Measurements from ENCODE around the gene KCNA10.

- TF ChIP-seq EGR1 (IDR thresholded peaks at IDR 0.05; ENCODE audit: low read depth): no peak
- TF ChIP-seq CTCF (IDR thresholded peaks at IDR 0.05 in 2 of 3, conservative IDR thresholded peaks at IDR 0.05 in 1 of 3; ENCODE audit: borderline replicate concordance in 1 of 3, insufficient read depth in 1 of 3, low read depth in 2 of 3, low read length in 2 of 3): no peak
- no peak for TF ChIP-seq EZH2 (IDR thresholded peaks at IDR 0.05)
- TF ChIP-seq POLR2A (IDR thresholded peaks at IDR 0.05; ENCODE audit: borderline replicate concordance, extremely low read depth, insufficient read depth, insufficient read length): no peak
- TF ChIP-seq REST (IDR thresholded peaks at IDR 0.05; ENCODE audit: low read depth): no peak
- no peak for TF ChIP-seq POLR2AphosphoS5 (IDR thresholded peaks at IDR 0.05; ENCODE audit: low read depth, low read length)
- TF ChIP-seq EZH2phosphoT487 (IDR thresholded peaks at IDR 0.05; ENCODE audit: borderline replicate concordance): no peak
- no peak for TF ChIP-seq YY1 (IDR thresholded peaks at IDR 0.05; ENCODE audit: extremely low read depth, insufficient replicate concordance, low read depth, low read length)
- TF ChIP-seq ZFX (IDR thresholded peaks at IDR 0.05): no peak
These were observed 7.3 kb upstream of the KCNA10 start for GRCh38 chr1:110526201-110526780.
